HepG2 (cell line): ENCODE data around the gene PSENEN. TPM values are rescaled to one million over a fixed set of nuclear protein-coding genes. Genes with fewer than 3 reads are reported as not detected.

Experiments used
- ATF7-NPFF ChIP-seq: sonication (generic); formaldehyde crosslinking; IDR thresholded peaks from 2 replicates; pipeline ENCODE4 v1.8.1; 2023; ENCODE audit warnings: mild to moderate bottlenecking, low read depth, missing genetic modification reagents, moderate library complexity
- CEBPB ChIP-seq: IDR thresholded peaks from 2 replicates; pipeline ENCODE4 v1.6.1; 2011; ENCODE audit warnings: low read depth, low read length, improper control_type of control experiment, borderline replicate concordance
- ELF4 ChIP-seq: sonication (generic); formaldehyde crosslinking; IDR thresholded peaks from 2 replicates; pipeline ENCODE4 v1.5.0; 2020; ENCODE audit warnings: missing genetic modification reagents, mild to moderate bottlenecking, moderate library complexity, borderline replicate concordance
- HOXA5 ChIP-seq: sonication (generic); formaldehyde crosslinking; IDR thresholded peaks from 2 replicates; pipeline ENCODE4 v1.4.0; 2020; ENCODE audit warnings: missing genetic modification reagents
- POLR2G ChIP-seq: fragments of 200-400 bp; formaldehyde crosslinking; IDR thresholded peaks from 2 replicates; pipeline ENCODE4 v1.6.1; 2018; ENCODE audit warnings: mild to moderate bottlenecking, low read depth, low read length, moderate library complexity
- SRSF4 ChIP-seq: fragments of 200-400 bp; formaldehyde crosslinking; IDR thresholded peaks from one replicate; pipeline ENCODE4 v1.6.1; 2018; ENCODE audit warnings: mild to moderate bottlenecking, low read depth, low read length, moderate library complexity; ENCODE audit not compliant: poor library complexity, severe bottlenecking
- SSRP1 ChIP-seq: IDR thresholded peaks from 2 replicates; pipeline ENCODE4 v1.6.1; 2016; ENCODE audit warnings: control low read depth
- TOPORS ChIP-seq: sonication (generic); formaldehyde crosslinking; IDR thresholded peaks from 2 replicates; pipeline ENCODE4 v1.8.0; 2023; ENCODE audit warnings: mild to moderate bottlenecking, missing genetic modification reagents
- ZBTB38 ChIP-seq: sonication (generic); formaldehyde crosslinking; IDR thresholded peaks from 2 replicates; pipeline ENCODE4 v1.5.1; 2020; ENCODE audit warnings: mild to moderate bottlenecking, missing genetic modification reagents
- ZFP90 ChIP-seq: sonication (generic); formaldehyde crosslinking; IDR thresholded peaks from 2 replicates; pipeline ENCODE4 v1.8.0; 2022; ENCODE audit warnings: missing genetic modification reagents, mild to moderate bottlenecking, inconsistent platforms, borderline replicate concordance
- ZNF12 ChIP-seq: sonication (generic); formaldehyde crosslinking; IDR thresholded peaks from 2 replicates; pipeline ENCODE4 v1.5.0; 2020; ENCODE audit warnings: missing genetic modification reagents
- ZNF225 ChIP-seq: sonication (generic); formaldehyde crosslinking; IDR thresholded peaks from 2 replicates; pipeline ENCODE4 v1.4.0; 2020; ENCODE audit warnings: mild to moderate bottlenecking, missing genetic modification reagents
- polyA plus RNA-seq, 8 experiments: library from polyadenylated mRNA; depleted of rRNA in 3 of 8; stranded (reverse) in 7 of 8; unstranded in 1 of 8; fragments of >200 nt; fragmentation: Illumina TruSeq in 4 of 8; extraction: Trizol in 4 of 8; gene quantifications; 2 replicates each; pipeline versions ENCODE4 v1.2.1 to v1.2.3, GENCODE V29; 2011 to 2016; ENCODE audit warnings: low read depth in 4 of 8, missing spikeins in 1 of 8, mixed read lengths in 1 of 8; ENCODE audit not compliant: insufficient read depth in 1 of 8
- total RNA-seq, 5 experiments: library from RNA; depleted of rRNA; stranded (reverse); fragments of >200 nt; fragmentation: Illumina TruSeq; extraction: Trizol; gene quantifications; 2 replicates each; pipeline ENCODE4 v1.2.3, GENCODE V29; 2016; ENCODE audit warnings: low read depth in 1 of 5
- TF ChIP-seq, protein P1 (sequence below): sonication (generic); formaldehyde crosslinking; IDR thresholded peaks from 2 replicates; pipeline ENCODE4 v1.4.0; 2020; ENCODE audit warnings: mild to moderate bottlenecking, missing genetic modification reagents, borderline replicate concordance
- TF ChIP-seq, protein P2 (sequence below): sonication (generic); formaldehyde crosslinking; IDR thresholded peaks from 2 replicates; pipeline ENCODE4 v1.5.0; 2020; ENCODE audit warnings: missing genetic modification reagents
- TF ChIP-seq, protein P3 (sequence below): sonication (generic); formaldehyde crosslinking; IDR thresholded peaks from 2 replicates; pipeline ENCODE4 v1.5.1; 2020; ENCODE audit warnings: mild to moderate bottlenecking, missing genetic modification reagents, moderate library complexity

PSENEN gene
- total and polyA plus RNA-seq, 2 of the 13 experiments (the other 11 are each of a cell fraction or from before 2014, with no cell fraction given), result 16.9 to 34.2 TPM

DNA sequence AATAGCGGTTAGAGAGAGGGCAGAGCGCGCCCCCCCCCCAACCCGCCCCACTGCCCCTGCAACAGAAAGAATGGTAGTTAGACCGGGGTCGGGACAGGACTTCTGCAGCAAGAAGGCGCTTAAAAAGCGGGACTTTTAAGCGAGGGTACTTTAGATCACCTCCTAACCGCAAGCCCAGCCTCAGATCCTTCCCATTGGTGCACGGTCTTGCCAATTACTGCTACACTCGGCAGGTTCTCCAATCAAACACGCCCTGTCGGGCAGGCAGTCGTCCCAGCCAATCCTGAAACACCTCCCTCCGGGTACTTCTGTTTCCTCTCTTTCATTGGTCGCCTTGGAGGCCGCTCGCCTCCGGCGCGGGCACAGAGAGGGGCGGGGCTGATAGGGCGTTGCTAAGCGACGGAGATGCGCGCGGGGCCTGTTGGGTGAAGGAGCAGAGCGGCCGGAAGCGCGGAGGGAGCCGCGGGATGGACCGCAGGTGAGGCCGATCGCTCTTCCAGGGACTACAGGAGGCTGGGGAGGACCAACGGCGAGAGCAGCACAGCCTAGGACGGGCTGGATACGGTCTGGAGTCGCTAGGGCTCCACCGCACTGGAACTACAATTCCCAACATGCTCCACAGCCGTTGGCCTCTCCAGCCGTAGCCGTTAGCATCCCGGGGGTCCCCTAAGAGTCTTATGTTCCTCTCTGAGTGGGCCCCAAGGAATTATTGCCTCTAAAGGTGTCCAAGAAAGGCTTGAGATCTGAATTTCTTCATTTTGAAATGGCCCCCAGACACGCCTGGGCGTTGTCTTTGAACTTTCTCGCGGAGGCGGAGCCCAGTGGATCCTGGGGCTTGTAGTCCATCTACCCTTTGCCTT, 12.5 kb downstream of the PSENEN start, which contains the start of gene PROSER3 (continued):
- TF ChIP-seq, protein P1, sequence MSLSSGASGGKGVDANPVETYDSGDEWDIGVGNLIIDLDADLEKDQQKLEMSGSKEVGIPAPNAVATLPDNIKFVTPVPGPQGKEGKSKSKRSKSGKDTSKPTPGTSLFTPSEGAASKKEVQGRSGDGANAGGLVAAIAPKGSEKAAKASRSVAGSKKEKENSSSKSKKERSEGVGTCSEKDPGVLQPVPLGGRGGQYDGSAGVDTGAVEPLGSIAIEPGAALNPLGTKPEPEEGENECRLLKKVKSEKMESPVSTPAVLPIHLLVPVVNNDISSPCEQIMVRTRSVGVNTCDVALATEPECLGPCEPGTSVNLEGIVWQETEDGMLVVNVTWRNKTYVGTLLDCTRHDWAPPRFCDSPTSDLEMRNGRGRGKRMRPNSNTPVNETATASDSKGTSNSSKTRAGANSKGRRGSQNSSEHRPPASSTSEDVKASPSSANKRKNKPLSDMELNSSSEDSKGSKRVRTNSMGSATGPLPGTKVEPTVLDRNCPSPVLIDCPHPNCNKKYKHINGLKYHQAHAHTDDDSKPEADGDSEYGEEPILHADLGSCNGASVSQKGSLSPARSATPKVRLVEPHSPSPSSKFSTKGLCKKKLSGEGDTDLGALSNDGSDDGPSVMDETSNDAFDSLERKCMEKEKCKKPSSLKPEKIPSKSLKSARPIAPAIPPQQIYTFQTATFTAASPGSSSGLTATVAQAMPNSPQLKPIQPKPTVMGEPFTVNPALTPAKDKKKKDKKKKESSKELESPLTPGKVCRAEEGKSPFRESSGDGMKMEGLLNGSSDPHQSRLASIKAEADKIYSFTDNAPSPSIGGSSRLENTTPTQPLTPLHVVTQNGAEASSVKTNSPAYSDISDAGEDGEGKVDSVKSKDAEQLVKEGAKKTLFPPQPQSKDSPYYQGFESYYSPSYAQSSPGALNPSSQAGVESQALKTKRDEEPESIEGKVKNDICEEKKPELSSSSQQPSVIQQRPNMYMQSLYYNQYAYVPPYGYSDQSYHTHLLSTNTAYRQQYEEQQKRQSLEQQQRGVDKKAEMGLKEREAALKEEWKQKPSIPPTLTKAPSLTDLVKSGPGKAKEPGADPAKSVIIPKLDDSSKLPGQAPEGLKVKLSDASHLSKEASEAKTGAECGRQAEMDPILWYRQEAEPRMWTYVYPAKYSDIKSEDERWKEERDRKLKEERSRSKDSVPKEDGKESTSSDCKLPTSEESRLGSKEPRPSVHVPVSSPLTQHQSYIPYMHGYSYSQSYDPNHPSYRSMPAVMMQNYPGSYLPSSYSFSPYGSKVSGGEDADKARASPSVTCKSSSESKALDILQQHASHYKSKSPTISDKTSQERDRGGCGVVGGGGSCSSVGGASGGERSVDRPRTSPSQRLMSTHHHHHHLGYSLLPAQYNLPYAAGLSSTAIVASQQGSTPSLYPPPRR (CRISPR knock-in tag), result peak; percentile 25; the same call in 1 of the 2 replicates
- TF ChIP-seq POLR2G (peak; percentile 65), HOXA5 (peak; percentile 80; the same call in 1 of the 2 replicates), ZFP90 (CRISPR knock-in tag) (peak; percentile 71; the same call in 1 of the 2 replicates), SSRP1 (CRISPR knock-in tag) (no peak), CEBPB (no peak), ATF7-NPFF (CRISPR knock-in tag) (no peak), ELF4 (CRISPR knock-in tag) (no peak), SRSF4 (no peak), ZBTB38 (CRISPR knock-in tag) (no peak; the same call in 1 of the 2 replicates), ZNF225 (CRISPR knock-in tag) (no peak), ZNF12 (CRISPR knock-in tag) (no peak), TOPORS (CRISPR knock-in tag) (peak; percentile 38; the same call in 1 of the 2 replicates)
- TF ChIP-seq, protein P2, sequence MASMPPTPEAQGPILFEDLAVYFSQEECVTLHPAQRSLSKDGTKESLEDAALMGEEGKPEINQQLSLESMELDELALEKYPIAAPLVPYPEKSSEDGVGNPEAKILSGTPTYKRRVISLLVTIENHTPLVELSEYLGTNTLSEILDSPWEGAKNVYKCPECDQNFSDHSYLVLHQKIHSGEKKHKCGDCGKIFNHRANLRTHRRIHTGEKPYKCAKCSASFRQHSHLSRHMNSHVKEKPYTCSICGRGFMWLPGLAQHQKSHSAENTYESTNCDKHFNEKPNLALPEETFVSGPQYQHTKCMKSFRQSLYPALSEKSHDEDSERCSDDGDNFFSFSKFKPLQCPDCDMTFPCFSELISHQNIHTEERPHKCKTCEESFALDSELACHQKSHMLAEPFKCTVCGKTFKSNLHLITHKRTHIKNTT (CRISPR knock-in tag), result 0 out of 2 replicates have a peak, but pooled peaks have one; percentile 71
- TF ChIP-seq, protein P3, sequence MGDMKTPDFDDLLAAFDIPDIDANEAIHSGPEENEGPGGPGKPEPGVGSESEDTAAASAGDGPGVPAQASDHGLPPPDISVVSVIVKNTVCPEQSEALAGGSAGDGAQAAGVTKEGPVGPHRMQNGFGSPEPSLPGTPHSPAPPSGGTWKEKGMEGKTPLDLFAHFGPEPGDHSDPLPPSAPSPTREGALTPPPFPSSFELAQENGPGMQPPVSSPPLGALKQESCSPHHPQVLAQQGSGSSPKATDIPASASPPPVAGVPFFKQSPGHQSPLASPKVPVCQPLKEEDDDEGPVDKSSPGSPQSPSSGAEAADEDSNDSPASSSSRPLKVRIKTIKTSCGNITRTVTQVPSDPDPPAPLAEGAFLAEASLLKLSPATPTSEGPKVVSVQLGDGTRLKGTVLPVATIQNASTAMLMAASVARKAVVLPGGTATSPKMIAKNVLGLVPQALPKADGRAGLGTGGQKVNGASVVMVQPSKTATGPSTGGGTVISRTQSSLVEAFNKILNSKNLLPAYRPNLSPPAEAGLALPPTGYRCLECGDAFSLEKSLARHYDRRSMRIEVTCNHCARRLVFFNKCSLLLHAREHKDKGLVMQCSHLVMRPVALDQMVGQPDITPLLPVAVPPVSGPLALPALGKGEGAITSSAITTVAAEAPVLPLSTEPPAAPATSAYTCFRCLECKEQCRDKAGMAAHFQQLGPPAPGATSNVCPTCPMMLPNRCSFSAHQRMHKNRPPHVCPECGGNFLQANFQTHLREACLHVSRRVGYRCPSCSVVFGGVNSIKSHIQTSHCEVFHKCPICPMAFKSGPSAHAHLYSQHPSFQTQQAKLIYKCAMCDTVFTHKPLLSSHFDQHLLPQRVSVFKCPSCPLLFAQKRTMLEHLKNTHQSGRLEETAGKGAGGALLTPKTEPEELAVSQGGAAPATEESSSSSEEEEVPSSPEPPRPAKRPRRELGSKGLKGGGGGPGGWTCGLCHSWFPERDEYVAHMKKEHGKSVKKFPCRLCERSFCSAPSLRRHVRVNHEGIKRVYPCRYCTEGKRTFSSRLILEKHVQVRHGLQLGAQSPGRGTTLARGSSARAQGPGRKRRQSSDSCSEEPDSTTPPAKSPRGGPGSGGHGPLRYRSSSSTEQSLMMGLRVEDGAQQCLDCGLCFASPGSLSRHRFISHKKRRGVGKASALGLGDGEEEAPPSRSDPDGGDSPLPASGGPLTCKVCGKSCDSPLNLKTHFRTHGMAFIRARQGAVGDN (CRISPR knock-in tag), result peak; percentile 61; the same call in 1 of the 2 replicates
